Stomach (tissue), 9 donors: ENCODE results near the gene NPPC. TPM values are rescaled to one million over a fixed set of nuclear protein-coding genes. Genes with fewer than 3 reads are reported as not detected.

ENCODE experiments used
- DNase-seq, 2 donors: peaks; one replicate each; pipeline versions ENCODE4 v3.0.0 to v3.0.0-alpha.2; 2013 to 2019
- H3K27ac ChIP-seq, 5 donors: fragments of 200-600 bp in 4 of 5; sonication (generic) in 4 of 5; one replicate each; pipeline ENCODE4 v1.5.1; 2013 to 2019; ENCODE audit warnings: mild to moderate bottlenecking in 1 of 5, moderate library complexity in 1 of 5
- H3K27me3 ChIP-seq, 3 donors: fragments of 200-600 bp; sonication (generic); one replicate each; pipeline ENCODE4 v1.5.1; 2017 to 2019; ENCODE audit warnings: mixed run types in 1 of 3
- H3K36me3 ChIP-seq, 4 donors: fragments of 200-600 bp; sonication (generic); 1 replicate in 3 of 4; 2 replicates in 1 of 4; pipeline ENCODE4 v1.5.1; 2016 to 2019
- H3K4me1 ChIP-seq, 4 donors: fragments of 200-600 bp; sonication (generic); one replicate each; pipeline ENCODE4 v1.5.1; 2016 to 2019
- H3K4me3 ChIP-seq, 4 donors: fragments of 200-600 bp; sonication (generic) in 3 of 4; one replicate each; pipeline ENCODE4 v1.5.1; 2016 to 2019; ENCODE audit warnings: mild to moderate bottlenecking in 1 of 4
- H3K9me3 ChIP-seq, 4 donors: fragments of 200-600 bp; sonication (generic); one replicate each; pipeline ENCODE4 v1.5.1; 2016 to 2019
- EP300 ChIP-seq: sonication (generic); formaldehyde crosslinking; IDR thresholded peaks from one replicate; pipeline ENCODE4 v1.6.1; 2017; ENCODE audit warnings: antibody characterized with exemption
- POLR2A ChIP-seq, 4 donors: fragments of 450-650 bp; IDR thresholded peaks; one replicate each; pipeline ENCODE4 v1.6.1; 2016; ENCODE audit warnings: antibody characterized with exemption in 4 of 4, control low read depth in 2 of 4, mild to moderate bottlenecking in 1 of 4, moderate library complexity in 1 of 4
- POLR2AphosphoS5 ChIP-seq, 3 donors: sonication (generic); formaldehyde crosslinking; IDR thresholded peaks; one replicate each; pipeline ENCODE4 v1.6.1; 2016; ENCODE audit warnings: antibody characterized with exemption in 3 of 3
- WGBS, 5 donors: extraction: QIAGEN DNeasy Blood & Tissue Kit in 3 of 5; methylation state at CpG; one replicate each; pipeline versions ENCODE4 v1.1.5 to v1.1.7; 2013 to 2018; 5-methylcytosine and 5-hydroxymethylcytosine counted together
- intact Hi-C: fragments of 100-400 bp; cut with DNase I; formaldehyde crosslinking; loops from one replicate; pipeline ENCODE4 v1.15.1; 2023; ENCODE audit warnings: low total_unique reads
- polyA plus RNA-seq, 3 donors: library from polyadenylated mRNA; stranded (reverse); fragments of 200-250 nt; gene quantifications; one replicate each; pipeline ENCODE4 v1.2.3, GENCODE V29; 2013
- total RNA-seq, 5 donors: library from RNA; depleted of rRNA; stranded (reverse); fragments of >200 nt; gene quantifications; one replicate each; pipeline versions ENCODE4 v1.1.0 to v1.2.3, GENCODE V29; 2014 to 2016
- TF ChIP-seq, protein P1 (sequence below), 7 experiments: fragments of 450-650 bp in 4 of 7; fragments of 200-600 bp in 3 of 7; sonication (generic) in 3 of 7; IDR thresholded peaks; one replicate each; pipeline ENCODE4 v1.5.1; 2016 to 2019; ENCODE audit warnings: antibody characterized with exemption in 7 of 7, control low read depth in 2 of 7, mild to moderate bottlenecking in 1 of 7
- donor health status: healthy with polysubstance abuse.
- donor health status: Bipolar disorder and iron deficiency.
- donor health status: healthy.

The NPPC gene
- total and polyA plus RNA-seq, 8 donors, result 2.9 to 4.0 TPM; not detected in 6

DNA sequence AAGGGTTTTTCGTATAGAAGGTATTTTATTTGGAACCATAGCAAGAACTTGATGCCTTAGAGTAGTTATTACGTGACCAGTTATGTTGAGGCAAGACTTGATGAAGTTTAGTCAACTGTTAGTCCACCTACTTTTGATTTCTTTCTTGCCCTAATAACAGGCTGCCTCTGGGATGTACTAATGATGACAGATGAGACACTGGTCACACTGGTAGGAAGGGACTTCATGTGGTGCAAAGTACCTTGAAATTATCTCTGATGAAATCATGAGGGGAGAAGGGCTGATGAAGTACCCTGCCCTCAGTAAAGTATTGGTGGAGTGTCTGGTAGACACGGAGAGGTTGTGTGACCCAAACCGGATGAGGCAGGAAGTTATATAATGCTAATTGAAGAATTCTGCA, 40.7 kb upstream of the NPPC start:
- peaks cover 6 to 35% (median 23%) of the 10 kb centered on the region in 4 donors for H3K4me1 ChIP-seq
- TF ChIP-seq POLR2A (IDR thresholded peaks at IDR 0.05) (no peak), POLR2AphosphoS5 (IDR thresholded peaks at IDR 0.05) (no peak), EP300 (no peak)
- TF ChIP-seq, protein P1, sequence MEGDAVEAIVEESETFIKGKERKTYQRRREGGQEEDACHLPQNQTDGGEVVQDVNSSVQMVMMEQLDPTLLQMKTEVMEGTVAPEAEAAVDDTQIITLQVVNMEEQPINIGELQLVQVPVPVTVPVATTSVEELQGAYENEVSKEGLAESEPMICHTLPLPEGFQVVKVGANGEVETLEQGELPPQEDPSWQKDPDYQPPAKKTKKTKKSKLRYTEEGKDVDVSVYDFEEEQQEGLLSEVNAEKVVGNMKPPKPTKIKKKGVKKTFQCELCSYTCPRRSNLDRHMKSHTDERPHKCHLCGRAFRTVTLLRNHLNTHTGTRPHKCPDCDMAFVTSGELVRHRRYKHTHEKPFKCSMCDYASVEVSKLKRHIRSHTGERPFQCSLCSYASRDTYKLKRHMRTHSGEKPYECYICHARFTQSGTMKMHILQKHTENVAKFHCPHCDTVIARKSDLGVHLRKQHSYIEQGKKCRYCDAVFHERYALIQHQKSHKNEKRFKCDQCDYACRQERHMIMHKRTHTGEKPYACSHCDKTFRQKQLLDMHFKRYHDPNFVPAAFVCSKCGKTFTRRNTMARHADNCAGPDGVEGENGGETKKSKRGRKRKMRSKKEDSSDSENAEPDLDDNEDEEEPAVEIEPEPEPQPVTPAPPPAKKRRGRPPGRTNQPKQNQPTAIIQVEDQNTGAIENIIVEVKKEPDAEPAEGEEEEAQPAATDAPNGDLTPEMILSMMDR (IDR thresholded peaks at IDR 0.05), result no peak
- no peak for DNase-seq
- WGBS, 5 donors, result 70 to 80% (median 77%) methylated on average over 4 of the region's 4 CpGs
- H3K4me3 ChIP-seq, result no peak overlapping the region
- H3K9me3 ChIP-seq, result no peaks in the 10 kb centered on the region
- no peak overlapping the region for H3K27ac ChIP-seq
- H3K36me3 ChIP-seq, result no peaks in the 10 kb centered on the region
- intact Hi-C loops, result no loop called here
- H3K27me3 ChIP-seq, result no peaks in the 10 kb centered on the region

DNA sequence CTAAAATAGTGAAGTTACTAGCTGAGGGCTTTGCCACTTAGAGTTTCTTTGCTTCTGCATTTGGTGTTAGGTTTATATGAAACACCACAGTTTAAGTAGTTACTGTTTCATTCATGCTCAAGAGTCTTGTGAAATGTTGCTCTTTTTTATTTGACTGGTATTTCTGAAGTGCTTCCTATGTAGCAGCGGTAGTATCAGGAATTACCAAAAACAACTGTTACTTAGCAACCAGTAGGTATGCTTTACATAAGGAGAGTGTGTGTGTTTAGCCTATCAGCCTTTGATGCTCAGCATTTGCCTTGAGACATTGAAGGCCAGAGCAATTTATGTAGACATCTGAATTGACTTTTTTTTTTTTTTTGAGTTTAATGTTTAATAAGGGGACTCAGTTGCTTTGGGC, 38.9 kb upstream of the NPPC start:
- WGBS, 5 donors, result 17 to 57% (median 28%) methylated on average over 1 of the region's 1 CpG
- intact Hi-C loops, result no loop called here
- TF ChIP-seq POLR2AphosphoS5 (IDR thresholded peaks at IDR 0.05) (no peak), EP300 (no peak), POLR2A (IDR thresholded peaks at IDR 0.05) (no peak)
- TF ChIP-seq, protein P1 (IDR thresholded peaks at IDR 0.05), result no peak

DNA sequence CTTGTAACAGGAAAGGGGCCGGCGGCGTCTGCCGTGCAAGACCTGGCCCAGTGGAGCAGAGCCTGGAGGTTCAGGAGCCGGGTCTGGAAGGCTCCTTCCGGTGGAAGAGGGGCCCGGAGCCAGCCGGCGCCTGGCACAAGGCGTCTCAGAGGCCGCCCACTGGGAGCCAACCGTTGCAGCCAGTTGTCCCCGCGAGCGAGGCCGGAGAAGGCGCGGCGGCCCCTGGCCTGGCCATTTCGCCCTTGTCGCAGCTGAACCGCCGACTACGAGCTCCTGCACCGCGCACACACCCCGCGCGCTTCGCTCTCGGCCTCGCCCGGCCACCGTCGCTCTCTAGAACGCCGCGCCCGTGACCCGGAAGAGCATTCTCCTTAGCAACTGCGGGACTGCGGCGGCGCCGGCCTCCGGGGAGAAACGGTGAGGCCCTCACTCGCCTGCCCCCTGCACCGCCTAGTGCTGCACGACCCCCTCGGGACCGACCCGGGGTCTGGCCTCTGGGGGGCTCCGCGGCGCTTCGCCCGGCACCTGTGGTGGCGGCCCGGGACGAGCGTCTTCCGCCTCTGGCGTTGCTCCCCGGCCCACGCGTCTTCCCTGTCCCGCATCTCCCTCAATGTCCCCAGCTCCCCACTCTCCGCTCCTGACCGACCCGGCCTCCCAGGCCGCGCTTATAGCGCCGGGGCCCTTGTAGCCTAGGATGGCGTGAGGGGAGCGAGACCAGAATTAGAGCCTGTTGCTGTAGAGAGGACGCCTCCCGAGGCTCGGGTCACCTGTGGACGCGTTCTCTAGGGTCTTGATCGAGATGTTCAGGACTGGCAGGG, 35.4 kb upstream of the NPPC start, which contains the start of gene DIS3L2:
TSS of gene DIS3L2 (plus strand) at position 365 of the 818 bp plus-strand sequence. CDS start 53,215 bp downstream, outside the sequence.
- Histone ChIP-seq H3K4me3 (peak within 1 kb of the TSS; percentile 92 to 99 (median 95)), H3K36me3 (no peaks in the 10 kb centered on the region), H3K4me1 (peaks cover 6 to 42% (median 31%) of the 10 kb centered on the region in 4 donors), H3K27me3 (no peaks in the 10 kb centered on the region), H3K9me3 (no peaks in the 10 kb centered on the region), H3K27ac (peak within 1 kb of the TSS; percentile 82 to 89 (median 84))
- TF ChIP-seq POLR2AphosphoS5 (IDR thresholded peaks at IDR 0.05) (peak; percentile 77 to 93 (median 85)), EP300 (no peak), POLR2A (IDR thresholded peaks at IDR 0.05) (no peak)
- TF ChIP-seq, protein P1 (IDR thresholded peaks at IDR 0.05), result no peak
- WGBS, 5 donors, result 0% methylated on average over 15 to 83 of the region's 83 CpGs
- peak; percentile 88 to 96 for DNase-seq
- intact Hi-C loops, result no loop called here

More for the DNA sequence above, 38.9 kb upstream of the NPPC start:
- Histone ChIP-seq H3K27ac (no peak overlapping the region), H3K4me3 (no peak overlapping the region), H3K4me1 (peaks cover 6 to 42% (median 31%) of the 10 kb centered on the region in 4 donors), H3K27me3 (no peaks in the 10 kb centered on the region), H3K36me3 (no peaks in the 10 kb centered on the region), H3K9me3 (no peaks in the 10 kb centered on the region)
- DNase-seq, result peak in 1 of 2 donors; percentile 35

DNA sequence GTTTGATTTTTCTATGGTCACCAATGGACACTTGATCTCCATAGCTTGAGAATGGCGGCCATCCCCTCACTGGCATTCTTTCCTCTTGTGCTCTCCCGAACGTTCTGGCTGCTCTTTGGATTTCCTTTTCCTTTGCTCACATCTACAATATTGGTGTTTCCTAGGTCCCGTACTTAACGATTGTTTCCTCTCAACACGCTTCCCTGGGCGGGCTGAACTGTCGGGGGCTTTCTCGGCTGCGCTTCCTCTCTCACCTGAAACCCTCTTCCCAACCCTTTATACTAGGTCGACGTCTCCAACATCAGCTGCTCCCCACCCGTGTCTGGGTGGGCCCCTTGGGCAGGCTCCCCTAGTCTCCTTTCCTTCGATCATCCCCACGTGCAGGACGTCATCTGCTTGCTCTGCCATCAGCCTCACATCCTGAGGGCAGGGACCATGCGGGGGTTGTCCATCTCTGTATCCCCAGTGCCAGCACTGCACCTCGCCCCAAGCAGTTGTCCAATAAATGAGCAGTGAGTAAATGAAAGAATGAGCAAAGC, 34.7 kb upstream of the NPPC start:
- no peaks in the 10 kb centered on the region for H3K36me3 ChIP-seq
- DNase-seq, result peak in 1 of 2 donors; percentile 2
- TF ChIP-seq EP300 (no peak), POLR2AphosphoS5 (IDR thresholded peaks at IDR 0.05) (no peak), POLR2A (IDR thresholded peaks at IDR 0.05) (no peak)
- TF ChIP-seq, protein P1 (IDR thresholded peaks at IDR 0.05), result no peak
- peaks cover 6 to 45% (median 32%) of the 10 kb centered on the region in 4 donors for H3K4me1 ChIP-seq
- peaks cover 0 to 2% (median 0%) of the 10 kb centered on the region in 3 donors for H3K27me3 ChIP-seq
- WGBS, 5 donors, result 49 to 61% (median 59%) methylated on average over 18 of the region's 18 CpGs
- H3K9me3 ChIP-seq, result no peaks in the 10 kb centered on the region
- intact Hi-C loops, result no loop called here
- peak overlapping the region; percentile 82 to 89 (median 84) for H3K27ac ChIP-seq
- H3K4me3 ChIP-seq, result peak overlapping the region; percentile 92 to 99 (median 95)
